OCI-LY7 (cell line): ENCODE data around the gene SRP9. TPM values are rescaled to one million over a fixed set of nuclear protein-coding genes. Genes with fewer than 3 reads are reported as not detected.

Experiments
- BruUV-seq: library from RNA; stranded (reverse); fragments of 400-500 nt; replicated peaks from 2 replicates; lab custom pipeline; 2021; lab: Mats Ljungman, UMichigan
- CTCF ChIA-PET: fragments of 300-600 bp; sonication (Branson Sonifier 250); formaldehyde crosslinking; loops from one replicate; lab custom pipeline; 2022; ENCODE audit warnings: antibody characterized with exemption; ENCODE audit not compliant: unreplicated experiment; lab: Charles Lee
- POLR2A ChIA-PET: fragments of 300-600 bp; sonication (Branson Sonifier 250); formaldehyde crosslinking; loops from one replicate; lab custom pipeline; 2022; ENCODE audit warnings: antibody characterized with exemption; lab: Charles Lee
- DNase-seq: peaks from one replicate; pipeline ENCODE4 v3.0.0-alpha.2; 2015; ENCODE audit warnings: low spot score
- H2AFZ ChIP-seq: fragments of 200-600 bp; sonication (generic), shearing (Covaris generic); 2 replicates; pipeline ENCODE4 v1.6.1; 2014; ENCODE audit warnings: mild to moderate bottlenecking, antibody characterized with exemption, low read length, moderate library complexity
- H3K27ac ChIP-seq: fragments of 200-600 bp; sonication (generic); 2 replicates; pipeline ENCODE4 v1.5.1; 2014; ENCODE audit warnings: mixed run types, low read depth, mild to moderate bottlenecking, moderate library complexity, low read length, inconsistent platforms; ENCODE audit not compliant: poor library complexity, severe bottlenecking
- H3K36me3 ChIP-seq: fragments of 200-600 bp; sonication (generic); 2 replicates; pipeline ENCODE4 v1.6.1; 2014; ENCODE audit warnings: mild to moderate bottlenecking, antibody characterized with exemption, low read length, moderate library complexity, mixed read lengths; ENCODE audit not compliant: insufficient read depth
- H3K4me1 ChIP-seq: fragments of 200-600 bp; sonication (generic); 2 replicates; pipeline ENCODE4 v1.5.1; 2014; ENCODE audit warnings: mild to moderate bottlenecking, low read length; ENCODE audit not compliant: insufficient read depth, poor library complexity, severe bottlenecking
- H3K4me2 ChIP-seq: fragments of 200-600 bp; sonication (generic); 2 replicates; pipeline ENCODE4 v1.6.1; 2014; ENCODE audit warnings: mild to moderate bottlenecking, low read length
- H3K4me3 ChIP-seq: fragments of 200-600 bp; sonication (generic); 2 replicates; pipeline ENCODE4 v1.5.1; 2014; ENCODE audit warnings: mild to moderate bottlenecking, low read depth, low read length; ENCODE audit not compliant: poor library complexity, severe bottlenecking
- H3K79me2 ChIP-seq: fragments of 200-600 bp; sonication (generic); 2 replicates; pipeline ENCODE4 v1.6.1; 2016; ENCODE audit warnings: low read depth, mild to moderate bottlenecking, low read length, moderate library complexity, mixed read lengths; ENCODE audit not compliant: insufficient read depth
- H3K9me2 ChIP-seq: fragments of 200-600 bp; sonication (generic); 2 replicates; pipeline ENCODE4 v1.6.1; 2016; ENCODE audit warnings: mild to moderate bottlenecking, low read length, mixed read lengths; ENCODE audit not compliant: insufficient read depth
- H3K9me3 ChIP-seq: fragments of 200-600 bp; sonication (generic); 2 replicates; pipeline ENCODE4 v1.6.1; 2014; ENCODE audit warnings: mild to moderate bottlenecking, mixed run types, low read length, mixed read lengths
- H4K20me1 ChIP-seq: fragments of 200-600 bp; sonication (generic); 2 replicates; pipeline ENCODE4 v1.6.1; 2014; ENCODE audit warnings: mild to moderate bottlenecking, antibody characterized with exemption, low read length, moderate library complexity, mixed read lengths; ENCODE audit not compliant: insufficient read depth
- CTCF ChIP-seq: fragments of 200-600 bp; sonication (generic); conservative IDR thresholded peaks from 2 replicates; pipeline ENCODE4 v1.5.1; 2014; ENCODE audit warnings: mild to moderate bottlenecking, antibody characterized with exemption, low read length, moderate library complexity, mixed read lengths
- EZH2phosphoT487 ChIP-seq: fragments of 200-600 bp; sonication (generic); IDR thresholded peaks from 2 replicates; pipeline ENCODE4 v1.6.1; 2018; ENCODE audit warnings: low read depth, borderline replicate concordance, mild to moderate bottlenecking, mixed run types, antibody characterized with exemption, low read length, moderate library complexity, mixed read lengths
- intact Hi-C: fragments of 100-400 bp; cut with micrococcal nuclease; formaldehyde crosslinking; loops from one replicate; pipeline ENCODE4 v1.10.0; 2022; ENCODE audit not compliant: unreplicated experiment
- total RNA-seq, 2 experiments: library from RNA; depleted of rRNA in 1 of 2; stranded (reverse); fragments of >200 nt in 1 of 2; shearing (Covaris generic) in 1 of 2; gene quantifications; 2 replicates each; pipeline ENCODE4 v1.2.3, GENCODE V29; 2014 to 2022

Gene SRP9
- total RNA-seq, 2 experiments from 2014 or later = 221 to 306 TPM

GRCh38 chr1:225763716-225764548 lies 13.7 kb upstream of the SRP9 start:
- BruUV-seq = no TSS peak
- ChIA-PET CTCF (interaction anchor here (0.6 to 2.3 kb wide), 5 partner anchors 11 to 294 kb away, joined by 3 to 7 read pairs (median 3); partner anchors contain the start of gene SRP9), POLR2A (interaction anchor here (0.6 to 2.3 kb wide), 9 partner anchors 9 to 285 kb away, joined by 3 to 9 read pairs (median 3); partner anchors contain the start of gene SRP9)
- no peak for DNase-seq
- Histone ChIP-seq H3K9me2 (no peaks in the 10 kb centered on the region), H3K79me2 (no peaks in the 10 kb centered on the region), H3K4me2 (peak overlapping the region; percentile 62), H3K9me3 (no peaks in the 10 kb centered on the region), H3K27ac (peak overlapping the region; percentile 10), H4K20me1 (no peaks in the 10 kb centered on the region), H3K4me1 (peaks cover 46% of the 10 kb centered on the region), H3K4me3 (peak overlapping the region; percentile 12), H3K36me3 (no peaks in the 10 kb centered on the region), H2AFZ (peak overlapping the region; percentile 67; the same call in 1 of the 2 replicates)
- TF ChIP-seq EZH2phosphoT487 (no peak), CTCF (no peak)
- intact Hi-C loops = no loop called here

DNA sequence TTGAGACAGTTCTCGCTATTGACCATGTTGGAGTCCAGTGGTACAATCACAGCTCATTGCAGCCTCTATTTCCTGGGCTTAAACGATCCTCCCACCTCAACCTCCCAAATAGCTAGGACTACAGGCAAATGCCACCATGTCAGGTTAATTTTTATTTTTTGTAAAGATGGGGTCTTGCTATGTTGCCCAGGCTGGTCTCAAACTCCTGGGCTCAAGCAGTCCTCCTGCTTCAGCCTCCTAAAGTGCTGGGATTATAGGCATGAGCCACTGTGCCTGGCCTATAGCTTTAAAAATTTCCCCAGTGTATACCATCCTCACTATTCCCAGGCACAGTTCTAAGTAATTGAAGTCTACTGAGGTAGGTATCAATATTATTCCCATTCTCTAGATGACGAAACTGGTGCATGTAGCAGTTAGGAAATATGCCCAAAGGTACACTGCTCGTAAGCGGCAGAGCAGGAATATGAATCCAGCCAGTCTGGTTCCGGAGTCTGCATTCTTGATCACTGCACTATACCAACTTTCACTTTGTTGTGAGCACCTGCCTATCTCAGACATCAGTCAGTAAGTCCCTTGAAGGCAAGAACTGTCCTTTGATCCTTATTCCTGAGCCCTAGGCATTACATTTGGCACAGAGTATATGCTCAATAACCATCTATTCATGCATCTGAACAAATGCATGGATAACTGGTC lies 11.5 kb upstream of the SRP9 start:
- CTCF ChIA-PET = interaction anchor here (1.0 kb wide), 2 partner anchors 284 to 298 kb away, joined by 3 read pairs; no protein-coding TSS in a partner anchor
- H2AFZ ChIP-seq = no peak overlapping the region
- peak overlapping the region; percentile 45 for H3K4me2 ChIP-seq
- no peaks in the 10 kb centered on the region for H3K9me2 ChIP-seq
- TF ChIP-seq EZH2phosphoT487 (no peak), CTCF (no peak)
- POLR2A ChIA-PET = interaction anchor here (0.5 to 3.1 kb wide), 6 partner anchors 7 to 298 kb away, joined by 3 to 9 read pairs (median 6); no protein-coding TSS in a partner anchor
- BruUV-seq = no TSS peak
- no peaks in the 10 kb centered on the region for H4K20me1 ChIP-seq
- intact Hi-C loops = no loop called here
- no peaks in the 10 kb centered on the region for H3K36me3 ChIP-seq
- H3K4me3 ChIP-seq = no peak overlapping the region
- peaks cover 48% of the 10 kb centered on the region for H3K4me1 ChIP-seq
- H3K9me3 ChIP-seq = no peaks in the 10 kb centered on the region
- H3K27ac ChIP-seq = no peak overlapping the region
- DNase-seq = no peak
- no peaks in the 10 kb centered on the region for H3K79me2 ChIP-seq
